GM18499 (cell line): ENCODE measurements around the gene MYO5A.

Experiments
- ATAC-seq: cut with Tn5 transposase; IDR thresholded peaks from one replicate; pipeline ENCODE4 v1.9.1; 2021; ENCODE audit warnings: moderate number of reproducible peaks; ENCODE audit not compliant: insufficient read depth, unreplicated experiment

MYO5A gene

GRCh38 chr15:52340093-52340492 lies 188.6 kb downstream of the MYO5A start:
- ATAC-seq = no peak

- no peak for ATAC-seq
These were observed 189.8 kb downstream of the MYO5A start for GRCh38 chr15:52338891-52339290.

- ATAC-seq = no peak
These were observed 190.6 kb downstream of the MYO5A start for GRCh38 chr15:52338058-52338457.

- no peak for ATAC-seq
These were observed 191.4 kb downstream of the MYO5A start for GRCh38 chr15:52337198-52337853.

- no peak for ATAC-seq
These were observed 192.2 kb downstream of the MYO5A start for GRCh38 chr15:52336529-52336928.

- ATAC-seq = no peak
These were observed 194.1 kb downstream of the MYO5A start for GRCh38 chr15:52334491-52335160.

GRCh38 chr15:52331490-52332240 lies 197.0 kb downstream of the MYO5A start:
- ATAC-seq = peak; percentile 85

GRCh38 chr15:52329987-52330386 lies 198.7 kb downstream of the MYO5A start:
- ATAC-seq = no peak

GRCh38 chr15:52329150-52329549 lies 199.5 kb downstream of the MYO5A start:
- no peak for ATAC-seq

- no peak for ATAC-seq
These were observed 200.0 kb downstream of the MYO5A start for GRCh38 chr15:52328680-52329079.

GRCh38 chr15:52326756-52327155 lies 201.9 kb downstream of the MYO5A start:
- no peak for ATAC-seq

GRCh38 chr15:52324109-52324508 lies 204.6 kb downstream of the MYO5A start:
- ATAC-seq = no peak

GRCh38 chr15:52318729-52319500 lies 209.8 kb downstream of the MYO5A start:
- ATAC-seq = no peak

- no peak for ATAC-seq
These were observed 211.0 kb downstream of the MYO5A start for GRCh38 chr15:52317688-52318087.

GRCh38 chr15:52317022-52317421 lies 211.7 kb downstream of the MYO5A start:
- ATAC-seq = no peak

GRCh38 chr15:52309154-52309548 lies 219.5 kb downstream of the MYO5A start:
- ATAC-seq = no peak

GRCh38 chr15:52308446-52309153 lies 220.1 kb downstream of the MYO5A start:
- no peak for ATAC-seq

GRCh38 chr15:52307847-52308246 lies 220.8 kb downstream of the MYO5A start:
- ATAC-seq = no peak

- ATAC-seq = no peak
These were observed 222.4 kb downstream of the MYO5A start for GRCh38 chr15:52306270-52306669.
